Neuron (in vitro differentiated cells): Measurements from ENCODE around the gene RNF114.
A peak's percentile ranks its signal among the peaks of the same experiment; 100 is the strongest.

Experiments
- H2AFZ ChIP-seq: one replicate; pipeline ENCODE4 v1.6.1; 2013; ENCODE audit warnings: low read depth, mild to moderate bottlenecking, inconsistent platforms, low read length, moderate library complexity
- H3K27me3 ChIP-seq: one replicate; pipeline ENCODE4 v1.6.1; 2013; ENCODE audit warnings: low read length; ENCODE audit not compliant: insufficient read depth
- H3K36me3 ChIP-seq: one replicate; pipeline ENCODE4 v1.6.1; 2013; ENCODE audit warnings: low read length; ENCODE audit not compliant: insufficient read depth
- H3K4me1 ChIP-seq: one replicate; pipeline ENCODE4 v1.6.1; 2013; ENCODE audit warnings: low read length; ENCODE audit not compliant: insufficient read depth
- H3K4me3 ChIP-seq: 2 replicates; pipeline ENCODE4 v1.5.1; 2013; ENCODE audit warnings: mild to moderate bottlenecking, low read length, moderate library complexity
- H3K9me3 ChIP-seq: one replicate; pipeline ENCODE4 v1.6.1; 2013; ENCODE audit warnings: low read length

The RNF114 gene, protein sequence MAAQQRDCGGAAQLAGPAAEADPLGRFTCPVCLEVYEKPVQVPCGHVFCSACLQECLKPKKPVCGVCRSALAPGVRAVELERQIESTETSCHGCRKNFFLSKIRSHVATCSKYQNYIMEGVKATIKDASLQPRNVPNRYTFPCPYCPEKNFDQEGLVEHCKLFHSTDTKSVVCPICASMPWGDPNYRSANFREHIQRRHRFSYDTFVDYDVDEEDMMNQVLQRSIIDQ

DNA sequence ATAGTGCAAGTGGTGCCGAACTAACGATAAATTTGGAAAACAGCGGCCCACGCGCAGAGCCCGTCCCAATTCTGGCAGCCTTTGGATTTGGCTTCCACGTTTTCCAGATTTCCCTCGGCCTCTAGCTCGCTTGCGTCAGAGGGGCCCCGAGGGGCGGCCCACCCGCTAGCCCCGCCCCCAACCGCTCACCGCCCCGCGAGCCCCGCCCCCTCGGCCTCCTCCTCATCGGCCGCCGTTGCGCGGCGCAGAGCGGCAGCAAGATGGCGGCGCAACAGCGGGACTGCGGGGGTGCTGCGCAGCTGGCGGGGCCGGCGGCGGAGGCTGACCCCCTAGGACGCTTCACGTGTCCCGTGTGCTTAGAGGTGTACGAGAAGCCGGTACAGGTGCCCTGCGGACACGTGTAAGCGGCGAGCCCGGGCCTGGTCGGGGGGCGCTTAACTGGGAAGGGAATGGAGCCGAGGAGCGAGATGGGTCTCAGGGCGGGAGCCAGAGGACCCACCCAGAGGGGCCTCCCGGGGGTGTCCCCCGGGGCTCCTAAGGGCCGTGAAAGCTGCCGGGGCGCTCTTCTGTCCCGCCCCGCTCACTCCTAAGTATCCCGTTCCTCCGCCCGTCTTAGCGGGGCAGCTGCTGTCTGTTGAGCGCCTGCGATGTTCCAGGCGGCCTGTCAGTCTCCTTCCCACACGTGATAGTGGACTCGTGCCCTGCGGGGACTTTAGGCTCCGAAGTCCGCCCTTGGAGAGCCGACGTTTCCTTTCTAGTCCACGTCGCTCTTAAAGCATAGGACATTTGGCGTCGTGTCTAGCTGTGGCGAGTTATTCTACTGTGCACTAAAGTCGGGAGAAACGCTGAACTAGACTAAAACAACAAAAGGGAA lies at the start of gene RNF114:
Gene RNF114, plus strand, starts transcription at position 245 of the 874 bp plus-strand sequence. Its CDS starts 16 bp downstream, at position 261.
- Histone ChIP-seq H3K27me3 (no peaks in the 10 kb centered on the region), H3K9me3 (no peaks in the 10 kb centered on the region), H2AFZ (peak within 1 kb of the TSS; percentile 92), H3K36me3 (peaks cover 13% of the 10 kb centered on the region), H3K4me3 (peak within 1 kb of the TSS; percentile 79), H3K4me1 (peaks cover 14% of the 10 kb centered on the region)

DNA sequence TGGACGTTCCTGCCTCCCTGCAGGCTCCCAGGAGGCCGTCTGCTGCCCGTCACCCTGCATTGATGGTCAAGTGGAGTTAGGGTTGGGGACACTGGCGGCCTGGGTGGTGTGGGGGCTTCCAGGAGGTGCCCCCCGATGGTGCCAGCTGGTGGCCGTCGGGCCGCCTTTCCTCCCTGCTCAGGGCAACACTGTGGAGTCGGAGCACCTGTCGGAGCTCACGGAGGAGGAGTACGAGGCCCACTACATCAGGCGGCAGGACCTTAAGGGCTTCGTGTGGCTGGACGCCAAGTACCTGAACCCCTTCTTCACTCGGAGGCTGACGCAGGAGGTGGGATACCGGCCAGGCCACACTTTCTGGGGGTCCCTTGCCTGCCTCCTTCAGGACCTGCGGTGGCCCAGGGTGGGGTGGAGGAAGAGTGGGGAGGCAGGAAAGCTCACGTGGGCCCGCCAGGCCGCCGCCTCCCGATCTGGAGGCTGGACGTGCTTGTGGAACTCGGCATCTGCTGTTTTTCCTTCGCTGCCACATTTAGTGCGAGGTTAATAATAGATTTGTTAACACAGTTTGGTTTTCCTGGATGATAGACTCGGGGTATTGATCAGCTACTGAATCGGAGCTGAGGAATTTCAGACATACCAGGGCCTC lies 49.5 kb upstream of the RNF114 start:
- Histone ChIP-seq H3K9me3 (no peaks in the 10 kb centered on the region), H3K4me3 (no peak overlapping the region), H3K27me3 (no peaks in the 10 kb centered on the region), H3K4me1 (peaks cover 35% of the 10 kb centered on the region), H2AFZ (no peak overlapping the region), H3K36me3 (peaks cover 38% of the 10 kb centered on the region)

DNA sequence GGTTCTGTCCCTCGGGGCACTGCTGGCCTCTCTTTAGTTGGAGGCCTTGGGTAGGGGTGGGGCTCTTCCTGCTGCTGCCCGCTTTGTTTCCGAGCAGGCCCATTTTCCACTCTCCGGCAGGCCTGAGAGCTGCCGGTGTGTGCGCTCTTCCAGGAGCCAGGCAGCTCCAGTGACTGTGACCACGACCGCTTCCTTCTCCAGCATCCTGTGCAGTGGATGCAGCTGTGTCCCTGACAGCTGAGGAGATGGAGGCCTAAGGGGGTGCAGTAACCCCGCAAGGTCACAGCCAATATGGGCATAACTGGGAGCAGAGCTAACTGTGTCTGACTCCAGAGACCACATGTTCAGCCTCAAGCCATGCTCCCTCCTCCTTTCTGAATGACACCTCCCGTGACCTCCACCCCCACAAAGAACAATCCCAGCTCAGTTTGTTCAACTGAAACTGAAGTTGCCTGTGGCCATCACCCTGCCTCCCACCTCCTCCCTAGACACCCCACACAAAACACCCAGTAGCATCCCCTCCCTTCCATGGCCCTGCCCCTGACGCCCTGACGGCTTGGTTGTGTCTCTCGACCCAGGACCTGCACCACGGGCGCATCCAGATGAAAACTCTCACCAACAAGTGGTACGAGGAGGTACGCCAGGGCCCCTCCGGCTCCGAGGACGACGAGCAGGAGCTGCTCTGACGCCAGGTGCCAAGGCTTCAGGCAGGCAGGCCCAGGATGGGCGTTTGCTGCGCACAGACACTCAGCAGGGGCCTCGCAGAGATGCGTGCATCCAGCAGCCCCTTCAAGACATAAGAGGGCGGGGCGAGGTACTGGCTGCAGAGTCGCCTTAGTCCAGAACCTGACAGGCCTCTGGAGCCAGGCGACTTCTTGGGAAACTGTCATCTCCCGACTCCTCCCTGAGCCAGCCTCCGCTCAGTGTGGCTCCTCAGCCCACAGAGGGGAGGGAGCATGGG lies 48.7 kb upstream of the RNF114 start:
- H3K36me3 ChIP-seq = peaks cover 34% of the 10 kb centered on the region
- H3K4me3 ChIP-seq = no peak overlapping the region
- H3K4me1 ChIP-seq = peaks cover 43% of the 10 kb centered on the region
- no peaks in the 10 kb centered on the region for H3K27me3 ChIP-seq
- no peaks in the 10 kb centered on the region for H3K9me3 ChIP-seq
- no peak overlapping the region for H2AFZ ChIP-seq

DNA sequence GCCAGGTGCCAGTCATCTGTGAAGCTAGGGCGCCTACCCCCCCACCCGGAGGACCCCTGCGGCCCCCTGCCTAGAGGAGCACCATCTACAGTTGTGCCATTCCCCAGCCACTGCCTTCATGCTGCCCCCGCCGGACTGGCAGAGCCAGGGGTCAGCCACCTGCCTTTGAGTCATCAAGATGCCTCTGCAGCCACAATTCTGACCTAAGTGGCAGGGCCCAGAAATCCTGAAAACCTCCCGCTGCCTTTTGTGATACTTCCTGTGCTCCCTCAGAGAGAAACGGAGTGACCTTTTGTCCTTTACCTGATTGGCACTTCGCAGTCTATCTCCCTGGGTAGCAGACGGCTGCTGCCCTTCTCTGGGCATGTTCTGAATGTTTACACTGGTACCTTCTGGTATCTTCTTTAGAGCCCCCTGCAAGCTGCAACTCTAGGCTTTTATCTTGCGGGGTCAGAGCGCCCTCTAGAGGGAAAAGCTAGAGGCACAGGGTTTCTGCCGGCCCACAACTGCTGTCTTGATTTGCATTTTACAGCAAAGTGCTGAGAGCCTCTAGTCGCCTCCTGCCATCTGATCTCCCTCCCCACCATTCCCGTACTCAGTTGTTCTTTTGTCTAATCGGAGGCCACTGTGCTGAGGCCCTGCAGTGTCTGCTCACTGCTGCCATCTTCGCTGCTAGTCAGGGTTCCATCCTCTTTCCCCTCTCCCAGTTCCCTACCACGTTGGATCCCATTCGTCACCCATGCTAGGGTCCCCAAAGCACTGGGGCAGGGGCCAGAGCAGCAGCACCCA lies 47.8 kb upstream of the RNF114 start:
- H3K4me3 ChIP-seq = no peak overlapping the region
- H3K36me3 ChIP-seq = peaks cover 29% of the 10 kb centered on the region
- H2AFZ ChIP-seq = no peak overlapping the region
- H3K4me1 ChIP-seq = peaks cover 52% of the 10 kb centered on the region
- no peaks in the 10 kb centered on the region for H3K9me3 ChIP-seq
- H3K27me3 ChIP-seq = no peaks in the 10 kb centered on the region

DNA sequence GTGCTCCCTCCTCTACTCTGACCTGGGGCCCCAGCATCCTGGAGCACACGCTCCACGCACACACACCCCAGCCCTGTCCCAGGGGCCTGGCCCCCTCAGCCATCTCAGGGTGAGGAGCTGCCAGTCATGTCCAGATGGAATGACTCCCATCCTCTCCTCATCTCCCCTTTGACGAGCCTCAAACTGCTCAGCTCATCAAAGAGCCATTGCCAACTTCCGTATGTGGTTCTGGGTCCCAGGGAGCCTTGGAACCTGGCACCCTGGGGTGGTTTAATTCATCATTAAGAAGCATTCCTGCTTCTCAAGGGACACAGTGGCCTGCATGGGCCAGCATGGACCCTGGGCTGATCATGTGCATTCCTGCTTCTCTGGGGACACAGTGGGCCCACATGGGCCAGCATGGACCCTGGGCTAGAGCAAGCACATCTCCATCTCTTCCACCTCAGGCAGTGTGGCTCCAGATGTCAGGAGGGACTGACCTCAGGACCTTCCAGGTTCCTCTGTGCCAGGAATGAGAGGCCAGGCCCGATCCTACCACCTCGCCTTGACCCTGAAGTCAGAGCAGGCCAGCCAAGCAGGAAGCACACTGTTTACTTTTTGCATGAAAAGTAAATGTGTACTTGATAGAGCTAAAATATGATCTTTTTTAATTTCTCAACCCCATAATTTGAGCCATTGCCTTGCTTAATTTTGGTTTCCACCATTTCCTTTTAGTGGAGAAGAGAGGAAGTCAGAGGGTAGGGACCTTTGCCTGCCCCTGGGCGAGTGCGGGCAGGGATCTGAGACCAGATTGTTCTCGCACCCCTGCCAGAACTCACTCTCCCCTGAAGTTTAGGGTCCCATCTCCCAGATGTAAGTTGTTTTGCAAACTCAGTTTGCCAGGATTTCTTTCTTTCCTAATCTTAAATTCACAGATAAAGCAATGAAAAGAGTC lies 46.9 kb upstream of the RNF114 start:
- Histone ChIP-seq H3K4me1 (peaks cover 58% of the 10 kb centered on the region), H3K9me3 (no peaks in the 10 kb centered on the region), H3K4me3 (no peak overlapping the region), H3K27me3 (no peaks in the 10 kb centered on the region), H3K36me3 (peaks cover 22% of the 10 kb centered on the region), H2AFZ (no peak overlapping the region)

DNA sequence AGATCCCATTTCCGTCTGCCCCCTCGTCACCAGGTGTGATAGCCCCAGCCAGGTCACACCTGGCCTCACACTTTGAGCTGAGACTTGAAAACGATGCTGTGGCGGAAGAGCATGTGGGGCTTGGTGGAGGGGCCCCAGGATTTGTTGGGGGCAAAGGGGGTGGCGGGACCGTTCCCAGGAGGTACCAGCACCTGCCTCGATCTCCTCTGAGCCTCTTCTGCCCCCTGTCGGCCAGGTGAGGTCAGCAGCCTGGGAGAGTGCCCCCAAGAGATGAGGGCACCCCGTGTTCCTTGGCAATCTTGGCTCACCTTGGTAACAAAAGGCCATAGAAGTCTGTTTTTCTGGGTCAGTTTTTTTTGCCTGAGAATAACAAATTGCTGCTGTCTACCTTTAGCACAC lies 46.3 kb upstream of the RNF114 start:
- Histone ChIP-seq H3K9me3 (no peaks in the 10 kb centered on the region), H3K36me3 (peaks cover 18% of the 10 kb centered on the region), H3K4me3 (no peak overlapping the region), H3K4me1 (peaks cover 58% of the 10 kb centered on the region), H2AFZ (no peak overlapping the region), H3K27me3 (no peaks in the 10 kb centered on the region)

DNA sequence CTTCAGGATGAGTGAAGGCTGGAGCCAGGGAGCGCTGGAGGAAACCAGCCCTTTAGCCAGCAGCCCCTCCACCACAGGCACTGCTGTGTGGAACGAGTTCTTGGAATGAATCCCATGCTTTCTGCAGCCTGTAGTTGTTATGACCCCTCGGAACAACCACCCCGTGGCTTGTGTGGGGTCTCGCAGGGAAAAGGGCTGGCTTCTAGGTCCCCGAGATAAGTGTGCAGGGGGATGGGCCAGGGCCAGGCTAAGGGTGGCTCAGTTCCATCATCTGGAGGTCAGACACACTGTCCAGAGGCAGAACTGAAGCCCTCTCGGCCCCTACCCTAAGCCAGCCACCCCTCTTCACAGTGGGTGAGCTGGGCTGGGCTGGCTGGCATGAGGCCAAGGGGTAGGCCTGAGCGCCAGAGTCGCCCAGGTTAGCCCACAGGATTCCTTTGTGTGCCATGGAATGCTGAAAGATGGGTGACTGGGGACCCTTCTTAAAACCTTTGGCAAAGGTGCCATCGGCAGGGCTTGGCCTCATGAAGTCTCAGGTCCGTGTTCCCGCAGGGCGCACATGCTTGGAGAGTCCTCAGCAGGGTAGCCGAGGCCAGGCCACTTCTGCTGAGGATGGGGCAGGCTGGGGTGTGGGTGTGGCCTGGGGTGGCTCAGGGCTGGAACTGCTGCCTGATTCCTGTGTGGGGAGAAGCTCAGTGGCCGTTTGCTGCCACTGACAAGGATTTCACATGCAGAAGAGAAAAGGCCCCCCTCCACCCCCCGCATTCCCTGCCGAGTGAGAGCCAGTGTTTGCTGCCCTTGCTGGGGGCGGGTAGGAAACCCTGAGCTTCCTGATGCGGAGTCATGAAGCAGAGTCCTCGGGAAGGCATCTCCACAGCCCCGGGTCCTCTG lies 45.5 kb upstream of the RNF114 start:
- H3K4me1 ChIP-seq = peaks cover 58% of the 10 kb centered on the region
- peaks cover 11% of the 10 kb centered on the region for H3K36me3 ChIP-seq
- H3K9me3 ChIP-seq = no peaks in the 10 kb centered on the region
- no peak overlapping the region for H2AFZ ChIP-seq
- H3K27me3 ChIP-seq = no peaks in the 10 kb centered on the region
- H3K4me3 ChIP-seq = no peak overlapping the region

DNA sequence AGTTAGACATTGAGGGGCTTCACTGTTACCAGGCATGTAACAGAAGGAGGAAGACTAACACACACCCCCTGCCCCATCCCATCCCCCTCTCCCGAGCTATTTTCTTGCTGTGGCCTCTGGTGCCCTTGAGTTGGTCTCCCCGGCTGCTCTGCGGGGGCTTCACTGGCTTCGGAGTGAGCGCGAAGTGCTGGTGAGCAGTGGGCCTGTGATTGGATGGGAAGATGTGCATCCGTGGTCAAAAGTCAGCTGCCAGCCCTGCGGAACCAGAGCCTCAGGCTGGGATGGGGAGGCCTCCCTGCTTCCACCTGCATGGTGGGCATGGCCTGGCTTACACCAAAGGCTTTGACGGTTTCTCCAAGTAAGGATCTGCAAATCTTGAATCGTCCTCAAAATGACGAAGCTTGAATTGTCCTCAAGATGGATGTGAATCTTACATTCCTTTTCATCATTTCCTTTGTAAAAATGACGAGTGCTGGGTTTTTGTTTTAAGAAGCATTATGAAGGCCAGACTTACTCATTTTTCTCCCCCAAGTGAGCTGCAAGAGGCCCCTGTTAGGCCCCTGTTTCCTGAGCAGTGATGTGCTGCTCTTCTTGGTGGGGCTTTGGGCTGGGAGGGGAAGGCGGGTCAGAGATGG lies 44.6 kb upstream of the RNF114 start:
- no peaks in the 10 kb centered on the region for H3K9me3 ChIP-seq
- no peak overlapping the region for H3K4me3 ChIP-seq
- no peaks in the 10 kb centered on the region for H3K27me3 ChIP-seq
- H2AFZ ChIP-seq = no peak overlapping the region
- peaks cover 6% of the 10 kb centered on the region for H3K36me3 ChIP-seq
- H3K4me1 ChIP-seq = peaks cover 58% of the 10 kb centered on the region

DNA sequence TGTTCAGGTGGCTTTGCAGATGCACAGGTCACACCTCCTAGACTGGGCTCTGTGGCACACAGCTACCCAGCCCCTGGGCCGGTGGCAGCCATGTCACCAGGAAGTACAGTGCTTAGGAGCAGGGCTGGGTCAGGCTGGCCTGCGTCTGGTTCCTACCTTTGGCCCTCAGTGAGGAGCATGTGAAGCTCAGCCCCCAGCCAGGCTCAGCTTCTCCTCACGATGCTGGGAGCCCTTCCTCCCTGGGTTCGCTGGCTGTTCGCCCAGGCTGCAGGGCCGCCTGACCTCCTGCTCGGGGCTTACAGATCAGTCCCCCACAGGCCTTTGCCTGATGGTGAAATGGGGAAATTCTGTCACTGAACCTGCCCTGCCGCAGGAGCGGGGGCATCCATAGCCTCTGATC lies 43.9 kb upstream of the RNF114 start:
- Histone ChIP-seq H2AFZ (no peak overlapping the region), H3K4me1 (peaks cover 57% of the 10 kb centered on the region), H3K36me3 (peaks cover 4% of the 10 kb centered on the region), H3K27me3 (no peaks in the 10 kb centered on the region), H3K4me3 (no peak overlapping the region), H3K9me3 (no peaks in the 10 kb centered on the region)

DNA sequence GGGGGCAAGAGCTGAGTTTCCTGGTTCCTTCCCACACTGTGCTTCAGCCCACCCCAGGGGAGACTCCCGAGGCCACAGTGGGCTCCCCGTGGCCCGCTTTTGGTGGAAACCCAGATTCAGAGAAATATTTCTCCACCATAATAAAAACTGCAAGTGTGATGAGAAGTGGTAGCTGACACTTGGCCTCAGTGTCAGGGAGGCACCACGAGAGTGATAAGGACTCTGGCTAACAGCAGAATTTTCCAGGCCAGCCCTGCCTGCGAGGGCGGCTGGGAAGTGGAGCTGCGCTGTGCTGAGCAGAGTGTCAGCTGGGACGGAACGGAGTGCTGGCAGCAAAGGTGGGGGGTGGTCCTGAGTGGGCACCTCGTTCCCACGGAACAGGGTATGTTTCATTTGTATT lies 43.4 kb upstream of the RNF114 start:
- no peak overlapping the region for H3K4me3 ChIP-seq
- H2AFZ ChIP-seq = no peak overlapping the region
- no peaks in the 10 kb centered on the region for H3K27me3 ChIP-seq
- H3K4me1 ChIP-seq = peaks cover 51% of the 10 kb centered on the region
- H3K9me3 ChIP-seq = no peaks in the 10 kb centered on the region
- no peaks in the 10 kb centered on the region for H3K36me3 ChIP-seq
